ENCODE results near the gene MYO18B. TPM values are rescaled to one million over a fixed set of nuclear protein-coding genes. Genes with fewer than 3 reads are reported as not detected.
"Not testable (repeated sequence)": the region's sequence is repeated elsewhere in the genome, so short reads cannot be mapped to it uniquely, and the experiment has no call there.

Gene MYO18B
- total RNA-seq, 1 donor from 2014 or later: not detected

DNA sequence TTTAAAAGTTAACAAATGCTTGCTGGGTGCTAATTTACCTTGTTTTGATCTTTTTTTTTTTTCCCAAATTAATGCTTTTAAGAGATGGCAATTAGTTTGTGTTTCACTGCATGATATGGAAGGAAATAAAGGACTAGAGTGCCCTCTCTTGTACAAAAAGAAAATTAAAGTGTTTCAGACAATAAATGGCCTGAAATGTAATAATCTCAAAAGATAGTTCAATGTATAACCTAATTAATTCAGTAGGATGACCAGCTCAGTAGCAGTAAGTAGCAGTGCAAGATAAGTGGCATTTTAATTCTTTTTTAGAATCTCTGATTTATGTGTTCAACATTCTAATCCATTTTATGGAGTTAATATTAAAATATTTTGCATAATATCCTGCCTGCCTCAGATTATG, 39.9 kb upstream of the MYO18B start:
- no peaks in the 10 kb centered on the region for H3K27me3 ChIP-seq (ENCODE audit: control insufficient read depth, insufficient read depth, low read length)
- no peak overlapping the region for H3K4me3 ChIP-seq (ENCODE audit: low read depth, low read length)
- FAIRE-seq (no peak), DNase-seq (ENCODE audit: low read depth) (peak; percentile 44)
- TF ChIP-seq, protein P1, sequence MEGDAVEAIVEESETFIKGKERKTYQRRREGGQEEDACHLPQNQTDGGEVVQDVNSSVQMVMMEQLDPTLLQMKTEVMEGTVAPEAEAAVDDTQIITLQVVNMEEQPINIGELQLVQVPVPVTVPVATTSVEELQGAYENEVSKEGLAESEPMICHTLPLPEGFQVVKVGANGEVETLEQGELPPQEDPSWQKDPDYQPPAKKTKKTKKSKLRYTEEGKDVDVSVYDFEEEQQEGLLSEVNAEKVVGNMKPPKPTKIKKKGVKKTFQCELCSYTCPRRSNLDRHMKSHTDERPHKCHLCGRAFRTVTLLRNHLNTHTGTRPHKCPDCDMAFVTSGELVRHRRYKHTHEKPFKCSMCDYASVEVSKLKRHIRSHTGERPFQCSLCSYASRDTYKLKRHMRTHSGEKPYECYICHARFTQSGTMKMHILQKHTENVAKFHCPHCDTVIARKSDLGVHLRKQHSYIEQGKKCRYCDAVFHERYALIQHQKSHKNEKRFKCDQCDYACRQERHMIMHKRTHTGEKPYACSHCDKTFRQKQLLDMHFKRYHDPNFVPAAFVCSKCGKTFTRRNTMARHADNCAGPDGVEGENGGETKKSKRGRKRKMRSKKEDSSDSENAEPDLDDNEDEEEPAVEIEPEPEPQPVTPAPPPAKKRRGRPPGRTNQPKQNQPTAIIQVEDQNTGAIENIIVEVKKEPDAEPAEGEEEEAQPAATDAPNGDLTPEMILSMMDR (IDR thresholded peaks at IDR 0.05; ENCODE audit: insufficient read depth, low read length, severe bottlenecking): peak; percentile 13
- H3K36me3 ChIP-seq (ENCODE audit: control insufficient read depth, insufficient read depth, low read length): no peaks in the 10 kb centered on the region

DNA sequence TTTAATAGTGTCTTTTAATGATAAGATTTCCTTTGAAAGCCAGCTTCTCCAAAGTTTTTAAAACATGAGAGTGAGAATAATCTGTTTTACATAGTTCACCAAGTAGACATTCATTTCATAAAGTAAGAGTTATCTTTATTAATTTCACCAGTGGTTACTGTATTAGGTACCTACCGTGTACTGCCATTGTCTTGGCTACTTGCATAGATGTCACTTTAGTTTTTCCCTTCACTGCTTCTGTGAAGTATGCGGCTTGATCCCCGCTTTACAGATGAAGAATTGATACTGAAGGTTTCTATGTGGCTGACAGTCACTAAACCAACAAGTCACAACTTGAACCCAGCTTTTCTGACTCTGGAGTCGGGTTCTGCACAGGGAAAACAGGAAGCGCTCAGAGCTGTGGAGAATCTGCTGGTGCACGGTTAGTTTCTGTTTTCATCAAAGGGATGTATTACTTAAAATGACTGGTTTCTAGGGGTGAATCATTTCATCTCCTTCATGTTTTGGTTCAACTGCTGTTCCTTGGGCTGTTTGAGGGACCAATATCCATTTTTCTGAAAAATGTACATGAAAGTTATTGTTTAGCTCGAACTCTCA, 39.3 kb upstream of the MYO18B start:
- TF ChIP-seq, protein P1 (IDR thresholded peaks at IDR 0.05; ENCODE audit: insufficient read depth, low read length, severe bottlenecking): no peak
- H3K36me3 ChIP-seq (ENCODE audit: control insufficient read depth, insufficient read depth, low read length): no peaks in the 10 kb centered on the region
- no peak for FAIRE-seq
- H3K4me3 ChIP-seq (ENCODE audit: low read depth, low read length): no peak overlapping the region
- DNase-seq (ENCODE audit: low read depth): peak; percentile 79
- H3K27me3 ChIP-seq (ENCODE audit: control insufficient read depth, insufficient read depth, low read length): no peaks in the 10 kb centered on the region

DNA sequence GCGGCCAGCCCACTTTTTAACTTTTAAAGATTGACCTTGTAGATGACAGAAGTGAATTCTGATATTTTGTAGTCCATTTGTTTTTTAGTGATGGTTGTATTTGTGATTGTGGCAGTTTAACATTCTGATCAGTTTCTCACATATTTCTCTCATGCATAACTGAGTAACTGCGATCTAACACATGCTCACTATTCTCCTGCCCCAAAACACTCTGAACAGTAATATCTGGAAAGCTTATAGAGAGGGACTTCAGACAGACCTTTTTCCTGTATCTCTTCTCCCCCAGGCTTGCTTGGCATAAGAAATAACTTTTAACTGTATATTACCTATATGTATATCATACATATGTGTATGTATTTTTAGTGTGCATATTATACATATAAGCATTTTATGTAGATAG, 37.3 kb upstream of the MYO18B start:
- Histone ChIP-seq H3K27me3 (ENCODE audit: control insufficient read depth, insufficient read depth, low read length) (no peaks in the 10 kb centered on the region), H3K4me3 (ENCODE audit: low read depth, low read length) (no peak overlapping the region), H3K36me3 (ENCODE audit: control insufficient read depth, insufficient read depth, low read length) (no peaks in the 10 kb centered on the region)
- TF ChIP-seq, protein P1 (IDR thresholded peaks at IDR 0.05; ENCODE audit: insufficient read depth, low read length, severe bottlenecking): no peak
- no peak for DNase-seq (ENCODE audit: low read depth)
- FAIRE-seq: no peak

DNA sequence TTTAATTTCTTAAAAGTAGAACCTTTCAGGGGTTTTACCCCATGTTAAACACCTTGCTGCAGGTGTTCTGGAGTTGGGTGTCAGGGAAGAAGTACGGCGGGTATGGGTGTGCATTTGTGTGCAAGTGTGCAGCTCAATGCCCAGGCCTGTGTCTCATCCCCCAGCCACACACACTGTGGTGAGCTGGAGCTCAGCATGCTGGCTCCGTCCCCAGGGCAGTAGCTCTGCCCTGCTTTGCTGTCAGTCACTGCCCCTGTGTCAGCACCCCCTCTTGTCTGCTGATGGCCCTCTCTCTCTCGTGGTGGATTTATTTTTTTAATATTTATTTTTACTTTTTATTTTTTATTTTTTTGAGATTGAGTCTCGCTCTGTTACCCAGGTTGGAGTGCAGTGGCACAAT, 35.8 kb upstream of the MYO18B start:
- no peak overlapping the region for H3K4me3 ChIP-seq (ENCODE audit: low read depth, low read length)
- peaks cover 2% of the 10 kb centered on the region for H3K36me3 ChIP-seq (ENCODE audit: control insufficient read depth, insufficient read depth, low read length)
- H3K27me3 ChIP-seq (ENCODE audit: control insufficient read depth, insufficient read depth, low read length): no peaks in the 10 kb centered on the region
- FAIRE-seq: no peak
- DNase-seq (ENCODE audit: low read depth): no peak
- TF ChIP-seq, protein P1 (IDR thresholded peaks at IDR 0.05; ENCODE audit: insufficient read depth, low read length, severe bottlenecking): no peak

DNA sequence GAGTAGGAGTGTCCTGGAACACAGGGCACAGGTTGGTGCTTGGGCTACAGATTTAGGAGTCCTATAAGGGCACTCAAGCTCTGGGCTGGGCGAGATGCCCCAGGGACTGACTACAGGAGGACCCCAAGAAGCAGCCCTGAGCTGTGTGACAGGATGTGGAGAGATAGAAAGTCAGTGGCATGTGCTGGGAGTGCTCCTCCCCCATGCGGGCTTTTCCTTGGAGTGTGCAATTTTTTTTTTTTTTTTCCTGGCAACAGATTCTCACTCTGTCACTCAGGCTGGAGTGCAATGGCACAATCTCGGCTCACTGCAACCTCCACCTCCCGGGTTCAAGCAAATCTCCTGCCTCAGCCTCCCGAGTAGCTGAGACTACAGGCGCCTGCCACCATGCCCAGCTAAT, 33.6 kb upstream of the MYO18B start:
- H3K36me3 ChIP-seq (ENCODE audit: control insufficient read depth, insufficient read depth, low read length); FAIRE-seq; DNase-seq (ENCODE audit: low read depth); H3K27me3 ChIP-seq (ENCODE audit: control insufficient read depth, insufficient read depth, low read length); H3K4me3 ChIP-seq (ENCODE audit: low read depth, low read length): not testable (repeated sequence)

DNA sequence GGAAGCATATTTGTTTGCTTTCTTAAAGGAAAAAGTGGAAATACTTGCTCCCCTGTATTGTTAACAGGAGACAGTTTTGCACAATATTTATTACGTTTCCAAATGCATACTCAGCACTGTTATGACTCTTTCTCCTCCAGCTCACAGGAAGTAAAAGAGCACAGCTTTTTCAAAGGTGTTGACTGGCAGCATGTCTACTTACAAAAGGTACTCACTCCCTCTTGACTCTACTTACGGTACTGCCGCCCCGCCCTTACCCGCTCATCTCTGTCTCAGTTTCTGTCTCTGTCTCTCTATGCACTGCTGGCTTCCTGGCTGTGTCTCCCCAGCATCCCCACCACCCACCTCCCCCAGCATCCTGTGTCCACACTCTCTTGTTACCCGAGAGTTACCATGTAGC, 32.2 kb upstream of the MYO18B start:
- TF ChIP-seq, protein P1 (IDR thresholded peaks at IDR 0.05; ENCODE audit: insufficient read depth, low read length, severe bottlenecking): no peak
- FAIRE-seq (no peak), DNase-seq (ENCODE audit: low read depth) (peak; percentile 51)
- Histone ChIP-seq H3K4me3 (ENCODE audit: low read depth, low read length) (no peak overlapping the region), H3K27me3 (ENCODE audit: control insufficient read depth, insufficient read depth, low read length) (no peaks in the 10 kb centered on the region), H3K36me3 (ENCODE audit: control insufficient read depth, insufficient read depth, low read length) (peaks cover 2% of the 10 kb centered on the region)

All from bronchial epithelial cell (primary cell).